HL-60 (cell line): Measurements from ENCODE around the gene FNBP1L.
"Not testable (repeated sequence)": the region's sequence is repeated elsewhere in the genome, so short reads cannot be mapped to it uniquely, and the experiment has no call there.

Source experiments
- DNase-seq, 2 experiments: peaks; one replicate each; pipeline ENCODE4 v3.0.0-alpha.2; 2010 to 2020; ENCODE audit warnings: low read depth in 1 of 2, low spot score in 1 of 2
- H3K27ac ChIP-seq: fragments of 250-450 bp; sonication (Bioruptor Pico); replicated peaks from 2 replicates; pipeline ENCODE4 v1.5.1; 2020; ENCODE audit warnings: mild to moderate bottlenecking, moderate library complexity
- H3K27me3 ChIP-seq: fragments of 250-450 bp; sonication (Bioruptor Pico); 2 replicates; pipeline ENCODE4 v1.5.1; 2021; ENCODE audit warnings: mild to moderate bottlenecking, moderate library complexity; ENCODE audit not compliant: insufficient read depth, poor library complexity, severe bottlenecking
- H3K4me3 ChIP-seq: replicated peaks from 2 replicates; pipeline ENCODE4 v1.5.1; 2011; ENCODE audit warnings: mild to moderate bottlenecking, control low read depth, low read length; ENCODE audit not compliant: insufficient read depth
- CTCF ChIP-seq: IDR thresholded peaks from one replicate; pipeline ENCODE4 v1.5.1; 2011; ENCODE audit warnings: low read length, control low read depth, inconsistent platforms; ENCODE audit not compliant: insufficient read depth
- GABPA ChIP-seq: IDR thresholded peaks from 2 replicates; pipeline ENCODE4 v1.6.1; 2012; ENCODE audit warnings: low read depth
- POLR2AphosphoS5 ChIP-seq: IDR thresholded peaks from 2 replicates; pipeline ENCODE4 v1.6.1; 2012; ENCODE audit warnings: low read depth
- REST ChIP-seq: IDR thresholded peaks from 2 replicates; pipeline ENCODE4 v1.6.1; 2012; ENCODE audit warnings: low read depth; ENCODE audit not compliant: insufficient replicate concordance
- SPI1 ChIP-seq: IDR thresholded peaks from 2 replicates; pipeline ENCODE4 v1.6.1; 2012; ENCODE audit warnings: low read depth, mild to moderate bottlenecking, borderline replicate concordance

FNBP1L gene

GRCh38 chr1:93467606-93468005 is 19.7 kb downstream of the FNBP1L start:
- no peak for TF ChIP-seq SPI1
- no peak for TF ChIP-seq POLR2AphosphoS5
- no peak for TF ChIP-seq CTCF
- TF ChIP-seq REST: no peak
- TF ChIP-seq GABPA: no peak
- H3K27me3 ChIP-seq: no peaks in the 10 kb centered on the region
- DNase-seq: no peak
- no peak overlapping the region for H3K4me3 ChIP-seq
- no peak overlapping the region for H3K27ac ChIP-seq

GRCh38 chr1:93468662-93469061 is 20.7 kb downstream of the FNBP1L start:
- no peak overlapping the region for H3K4me3 ChIP-seq
- no peak for DNase-seq
- H3K27me3 ChIP-seq: no peaks in the 10 kb centered on the region
- no peak overlapping the region for H3K27ac ChIP-seq
- no peak for TF ChIP-seq CTCF
- TF ChIP-seq SPI1: no peak
- no peak for TF ChIP-seq GABPA
- TF ChIP-seq REST: no peak
- no peak for TF ChIP-seq POLR2AphosphoS5

DNA sequence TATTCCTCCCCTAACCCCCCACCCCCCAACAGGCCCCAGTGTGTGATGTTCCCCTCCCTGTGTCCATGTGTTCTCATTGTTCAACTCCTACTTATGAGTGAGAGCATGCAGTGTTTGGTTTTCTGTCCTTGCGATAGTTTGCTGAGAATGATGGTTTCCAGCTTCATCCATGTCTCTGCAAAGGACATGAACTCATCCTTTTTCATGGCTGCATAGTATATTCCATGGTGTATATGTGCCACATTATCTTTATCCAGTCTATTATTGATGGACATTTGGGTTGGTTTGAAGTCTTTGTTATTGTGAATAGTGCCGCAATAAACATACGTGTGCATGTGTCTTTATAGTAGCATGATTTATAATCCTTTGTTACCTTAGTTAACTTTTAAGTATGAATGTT is 21.3 kb downstream of the FNBP1L start:
- not testable (repeated sequence) for H3K27me3 ChIP-seq, H3K4me3 ChIP-seq, DNase-seq, H3K27ac ChIP-seq

GRCh38 chr1:93471284-93471683 is 23.4 kb downstream of the FNBP1L start:
- DNase-seq: no peak
- no peak overlapping the region for H3K27ac ChIP-seq
- H3K4me3 ChIP-seq: no peak overlapping the region
- H3K27me3 ChIP-seq: no peaks in the 10 kb centered on the region
- TF ChIP-seq GABPA: no peak
- TF ChIP-seq POLR2AphosphoS5: no peak
- TF ChIP-seq REST: no peak
- TF ChIP-seq CTCF: no peak
- no peak for TF ChIP-seq SPI1
